Measurements from ENCODE around the gene SPRR5. TPM values are rescaled to one million over a fixed set of nuclear protein-coding genes. Genes with fewer than 3 reads are reported as not detected.

SPRR5 gene
- total and polyA plus RNA-seq, 8 donors = 1.0 TPM; not detected in 7

DNA sequence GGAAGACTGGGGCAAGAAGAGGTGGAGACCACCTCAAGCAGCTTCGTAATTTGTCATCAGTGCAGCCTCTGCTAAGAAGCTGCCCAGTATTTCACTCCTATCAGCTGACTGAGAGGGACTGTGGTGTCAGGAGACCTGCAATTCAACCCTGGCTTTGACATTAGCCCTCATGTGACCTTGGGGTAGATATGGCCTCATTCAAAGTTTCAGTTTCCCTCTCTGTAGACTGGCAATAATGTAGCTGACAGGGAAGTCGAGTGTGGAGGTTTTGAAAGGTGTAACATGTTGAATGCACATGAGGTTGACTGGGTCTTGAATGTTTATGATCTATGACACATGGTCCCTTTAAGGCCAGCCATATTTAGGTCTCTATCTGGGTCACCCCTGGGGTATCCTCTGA, 21.2 kb downstream of the SPRR5 start:
- H3K36me3 ChIP-seq = no peaks in the 10 kb centered on the region
- 49 to 63% (median 55%) methylated on average over 2 of the region's 2 CpGs for WGBS, 5 donors
- H3K4me3 ChIP-seq = no peak overlapping the region
- intact Hi-C loops (cut with DNase I; ENCODE audit: low total_unique reads) = no loop called here
- H3K4me1 ChIP-seq = no peaks in the 10 kb centered on the region
- H3K27me3 ChIP-seq = peaks cover 0 to 3% (median 0%) of the 10 kb centered on the region in 3 donors
- TF ChIP-seq POLR2A (IDR thresholded peaks at IDR 0.05) (no peak), EP300 (IDR thresholded peaks at IDR 0.05) (no peak), POLR2AphosphoS5 (IDR thresholded peaks at IDR 0.05) (no peak), CTCF (IDR thresholded peaks at IDR 0.05) (no peak)
- H3K27ac ChIP-seq = no peak overlapping the region
- DNase-seq = peak in 1 of 2 donors; percentile 46
- H3K9me3 ChIP-seq = no peaks in the 10 kb centered on the region

DNA sequence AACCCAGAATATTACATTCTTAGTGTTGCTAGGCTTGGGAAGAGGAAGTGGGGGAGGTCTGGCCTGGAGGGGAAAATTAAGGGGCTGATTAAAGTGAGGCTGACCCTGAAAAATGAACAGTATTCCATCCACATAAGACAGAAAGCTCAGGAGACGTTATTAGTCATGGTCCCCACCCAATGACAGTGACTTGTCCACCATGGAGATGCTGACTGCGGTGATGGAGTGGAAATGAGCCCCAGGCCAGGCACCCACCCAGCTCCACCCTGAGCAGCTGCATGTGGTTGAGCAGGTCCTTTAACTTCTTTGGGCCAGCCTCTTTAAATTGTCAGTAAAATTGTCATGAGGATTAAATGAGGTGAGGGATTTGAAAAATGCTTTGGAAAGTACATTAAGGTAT, 22.0 kb downstream of the SPRR5 start:
- H3K4me3 ChIP-seq = no peak overlapping the region
- DNase-seq = no peak
- no peaks in the 10 kb centered on the region for H3K36me3 ChIP-seq
- peaks cover 0 to 3% (median 0%) of the 10 kb centered on the region in 3 donors for H3K27me3 ChIP-seq
- H3K9me3 ChIP-seq = no peaks in the 10 kb centered on the region
- no peak overlapping the region for H3K27ac ChIP-seq
- no peaks in the 10 kb centered on the region for H3K4me1 ChIP-seq
- WGBS, 5 donors = 62 to 88% (median 80%) methylated on average over 2 of the region's 2 CpGs
- intact Hi-C loops (cut with DNase I; ENCODE audit: low total_unique reads) = no loop called here
- TF ChIP-seq CTCF (IDR thresholded peaks at IDR 0.05) = no peak
- TF ChIP-seq POLR2A (IDR thresholded peaks at IDR 0.05) = no peak
- TF ChIP-seq EP300 (IDR thresholded peaks at IDR 0.05) = no peak
- TF ChIP-seq POLR2AphosphoS5 (IDR thresholded peaks at IDR 0.05) = no peak

GRCh38 chr1:152970495-152970894, 23.5 kb downstream of the SPRR5 start, which contains the start of gene SPRR4:
TSS of gene SPRR4 (plus strand) at chr1:152970648. CDS start at chr1:152971891, 1,243 bp downstream.
- H3K27me3 ChIP-seq = peaks cover 0 to 3% (median 0%) of the 10 kb centered on the region in 3 donors
- no peak for TF ChIP-seq POLR2A (IDR thresholded peaks at IDR 0.05)
- TF ChIP-seq EP300 (IDR thresholded peaks at IDR 0.05) = no peak
- no peak for TF ChIP-seq CTCF (IDR thresholded peaks at IDR 0.05)
- no peak for TF ChIP-seq POLR2AphosphoS5 (IDR thresholded peaks at IDR 0.05)
- H3K27ac ChIP-seq = no peak within 1 kb of the TSS
- 88 to 93% (median 90%) methylated on average over 6 of the region's 6 CpGs for WGBS, 5 donors
- H3K4me1 ChIP-seq = no peaks in the 10 kb centered on the region
- intact Hi-C loops (cut with DNase I; ENCODE audit: low total_unique reads) = no loop called here
- no peak for DNase-seq
- H3K9me3 ChIP-seq = no peaks in the 10 kb centered on the region
- no peaks in the 10 kb centered on the region for H3K36me3 ChIP-seq
- no peak within 1 kb of the TSS for H3K4me3 ChIP-seq

GRCh38 chr1:152972196-152972886, 25.3 kb downstream of the SPRR5 start:
- no peaks in the 10 kb centered on the region for H3K36me3 ChIP-seq
- DNase-seq = no peak
- H3K9me3 ChIP-seq = no peaks in the 10 kb centered on the region
- 76 to 80% (median 79%) methylated on average over 4 of the region's 4 CpGs for WGBS, 5 donors
- H3K4me3 ChIP-seq = no peak overlapping the region
- intact Hi-C loops (cut with DNase I; ENCODE audit: low total_unique reads) = no loop called here
- TF ChIP-seq CTCF (IDR thresholded peaks at IDR 0.05) = no peak
- no peak for TF ChIP-seq POLR2AphosphoS5 (IDR thresholded peaks at IDR 0.05)
- TF ChIP-seq POLR2A (IDR thresholded peaks at IDR 0.05) = no peak
- TF ChIP-seq EP300 (IDR thresholded peaks at IDR 0.05) = no peak
- no peaks in the 10 kb centered on the region for H3K4me1 ChIP-seq
- H3K27me3 ChIP-seq = peaks cover 0 to 3% (median 0%) of the 10 kb centered on the region in 3 donors
- H3K27ac ChIP-seq = no peak overlapping the region
